ENCODE results near the gene DYNC1I1. TPM values are rescaled to one million over a fixed set of nuclear protein-coding genes. Genes with fewer than 3 reads are reported as not detected.

DYNC1I1 gene
- total RNA-seq, 1 donor from 2014 or later: 2.3 TPM

DNA sequence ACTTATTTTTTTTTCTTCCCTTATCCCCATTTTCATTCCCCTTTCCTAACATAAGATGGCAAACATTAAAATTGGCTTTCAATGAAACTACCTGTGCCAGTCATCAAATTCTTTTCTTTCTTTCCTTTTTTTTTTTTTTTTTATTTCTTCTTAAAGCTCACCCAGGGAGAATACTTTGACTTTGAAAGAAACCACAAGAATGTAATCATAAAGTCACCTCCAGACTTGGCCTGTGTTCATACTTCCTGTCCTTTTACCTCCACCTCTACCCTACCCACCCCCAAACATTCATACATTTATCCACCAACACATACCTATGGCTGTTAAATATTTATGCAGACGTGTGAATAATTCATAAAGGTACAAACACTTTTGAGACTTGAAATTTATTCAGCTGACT is 295.0 kb downstream of the DYNC1I1 start:
- no peak for DNase-seq
- no peak for ATAC-seq
- H3K4me3 ChIP-seq: no peak overlapping the region
- no peaks in the 10 kb centered on the region for H3K27me3 ChIP-seq
- no peaks in the 10 kb centered on the region for H3K4me1 ChIP-seq
- intact Hi-C loops (cut with DNase I): no loop called here
- H3K36me3 ChIP-seq: no peaks in the 10 kb centered on the region
- H3K27ac ChIP-seq: no peak overlapping the region
- no peak for TF ChIP-seq CTCF (IDR thresholded peaks at IDR 0.05)
- H3K9me3 ChIP-seq: no peaks in the 10 kb centered on the region

DNA sequence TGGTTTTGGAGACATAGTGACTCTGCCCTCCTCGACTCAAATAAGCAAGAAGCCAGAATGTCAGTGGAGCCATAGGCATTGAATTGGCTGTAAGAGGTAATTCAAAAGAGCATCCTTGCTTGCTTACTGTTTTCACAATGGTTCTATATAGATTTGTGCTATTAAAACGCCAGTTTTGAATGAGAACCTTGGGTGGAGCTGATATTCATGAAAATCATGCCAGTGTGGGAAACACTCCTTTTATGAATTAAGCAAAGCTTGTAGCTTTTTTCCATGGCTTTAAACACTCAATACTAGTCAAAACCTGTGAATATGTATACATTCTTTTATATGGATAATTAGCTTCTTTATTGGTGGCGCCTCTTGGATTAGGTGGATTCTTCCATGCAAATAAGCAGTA is 297.0 kb downstream of the DYNC1I1 start:
- no peak for ATAC-seq
- Histone ChIP-seq H3K36me3 (no peaks in the 10 kb centered on the region), H3K27me3 (no peaks in the 10 kb centered on the region), H3K9me3 (no peaks in the 10 kb centered on the region), H3K4me1 (no peaks in the 10 kb centered on the region), H3K4me3 (no peak overlapping the region), H3K27ac (no peak overlapping the region)
- no peak for TF ChIP-seq CTCF (IDR thresholded peaks at IDR 0.05)
- intact Hi-C loops (cut with DNase I): no loop called here
- DNase-seq: no peak

GRCh38 chr7:96074871-96075270 is 302.5 kb downstream of the DYNC1I1 start:
- Histone ChIP-seq H3K9me3 (no peaks in the 10 kb centered on the region), H3K27ac (no peak overlapping the region), H3K4me1 (peaks cover 7% of the 10 kb centered on the region), H3K27me3 (peaks cover 24% of the 10 kb centered on the region), H3K36me3 (no peaks in the 10 kb centered on the region), H3K4me3 (no peak overlapping the region)
- intact Hi-C loops (cut with DNase I): loop anchor here (10.0 kb wide), 1 partner anchor 960 kb away; no protein-coding TSS in a partner anchor
- TF ChIP-seq CTCF (IDR thresholded peaks at IDR 0.05): no peak
- no peak for ATAC-seq
- DNase-seq: no peak

DNA sequence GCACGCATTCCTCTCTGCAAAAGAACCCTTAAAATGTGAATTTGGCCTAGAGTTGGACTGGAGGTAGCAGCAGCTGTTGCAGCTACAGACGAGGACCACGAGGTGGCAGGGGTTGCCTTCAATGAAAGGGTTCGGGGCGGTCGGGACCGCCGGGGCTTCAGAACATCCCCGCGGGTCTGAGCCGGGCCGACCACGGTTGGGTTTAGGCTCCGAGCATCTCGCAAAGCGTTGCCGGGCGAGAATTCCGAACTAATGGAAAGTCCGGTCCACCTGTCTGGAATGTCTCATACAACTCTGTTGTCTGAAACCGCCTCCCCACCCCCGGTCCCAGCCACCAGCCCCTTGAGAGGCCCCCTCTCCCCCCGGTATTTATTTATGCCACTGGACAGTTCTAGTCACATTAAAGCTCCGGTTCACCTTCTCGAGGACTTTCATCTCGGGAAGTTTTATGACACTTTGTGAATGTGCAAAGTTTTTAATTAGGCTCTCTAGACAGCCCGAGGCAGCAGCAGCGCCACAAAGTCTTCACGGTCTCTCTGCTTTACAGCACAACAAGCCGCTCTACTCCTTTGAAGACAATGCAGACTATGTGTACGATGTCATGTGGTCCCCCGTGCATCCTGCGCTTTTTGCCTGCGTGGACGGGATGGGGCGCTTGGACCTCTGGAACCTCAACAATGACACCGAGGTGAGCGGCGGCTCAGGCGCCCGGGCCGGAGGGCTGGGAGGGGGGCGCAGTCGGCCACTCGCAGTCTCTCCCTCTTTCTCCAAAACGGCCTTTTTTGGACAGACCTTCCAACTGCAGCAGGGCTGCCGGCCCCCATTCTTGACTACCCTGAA is 303.4 kb downstream of the DYNC1I1 start:
- DNase-seq: peak; percentile 73
- H3K27me3 ChIP-seq: peaks cover 24% of the 10 kb centered on the region
- TF ChIP-seq CTCF (IDR thresholded peaks at IDR 0.05): peak; percentile 78
- no peaks in the 10 kb centered on the region for H3K36me3 ChIP-seq
- intact Hi-C loops (cut with DNase I): loop anchor here (10.0 kb wide), 1 partner anchor 959 kb away; no protein-coding TSS in a partner anchor
- H3K9me3 ChIP-seq: no peaks in the 10 kb centered on the region
- peak overlapping the region; percentile 47 for H3K4me3 ChIP-seq
- no peak overlapping the region for H3K27ac ChIP-seq
- peak; percentile 87 for ATAC-seq
- peaks cover 7% of the 10 kb centered on the region for H3K4me1 ChIP-seq

GRCh38 chr7:96076350-96076707 is 304.0 kb downstream of the DYNC1I1 start:
- Histone ChIP-seq H3K4me3 (peak overlapping the region; percentile 47), H3K36me3 (no peaks in the 10 kb centered on the region), H3K4me1 (peaks cover 7% of the 10 kb centered on the region), H3K9me3 (no peaks in the 10 kb centered on the region), H3K27ac (no peak overlapping the region), H3K27me3 (peaks cover 24% of the 10 kb centered on the region)
- intact Hi-C loops (cut with DNase I): loop anchor here (10.0 kb wide), 1 partner anchor 958 kb away; no protein-coding TSS in a partner anchor
- TF ChIP-seq CTCF (IDR thresholded peaks at IDR 0.05): no peak
- ATAC-seq: no peak
- no peak for DNase-seq
